HG02588 (cell line): ENCODE data around the gene TNPO3.
"Not testable (repeated sequence)": the region's sequence is repeated elsewhere in the genome, so short reads cannot be mapped to it uniquely, and the experiment has no call there.

ENCODE experiments used
- ATAC-seq: cut with Tn5 transposase; IDR thresholded peaks from one replicate; pipeline ENCODE4 v1.9.1; 2021; ENCODE audit warnings: mild to moderate bottlenecking, moderate library complexity; ENCODE audit not compliant: unreplicated experiment

Gene TNPO3

DNA sequence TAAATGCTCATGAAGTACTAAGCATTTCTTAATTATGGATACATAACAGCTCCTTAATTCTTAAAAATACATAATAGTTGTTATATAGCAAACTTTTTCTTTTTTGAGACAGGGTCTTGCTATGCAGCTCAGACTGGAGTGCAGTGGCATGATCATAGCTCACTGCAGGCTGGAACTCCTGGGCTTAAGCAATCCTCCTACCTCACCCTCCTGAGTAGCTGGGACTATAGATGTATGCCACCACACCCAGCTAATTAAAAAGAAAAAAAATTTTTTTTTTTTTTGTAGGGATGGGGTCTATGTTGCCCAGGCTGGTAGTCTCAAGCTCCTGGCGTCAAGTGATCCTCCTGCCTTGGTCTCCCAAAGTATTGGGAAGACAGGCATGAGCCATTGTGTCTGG is 86.3 kb downstream of the TNPO3 start:
- no peak for ATAC-seq

DNA sequence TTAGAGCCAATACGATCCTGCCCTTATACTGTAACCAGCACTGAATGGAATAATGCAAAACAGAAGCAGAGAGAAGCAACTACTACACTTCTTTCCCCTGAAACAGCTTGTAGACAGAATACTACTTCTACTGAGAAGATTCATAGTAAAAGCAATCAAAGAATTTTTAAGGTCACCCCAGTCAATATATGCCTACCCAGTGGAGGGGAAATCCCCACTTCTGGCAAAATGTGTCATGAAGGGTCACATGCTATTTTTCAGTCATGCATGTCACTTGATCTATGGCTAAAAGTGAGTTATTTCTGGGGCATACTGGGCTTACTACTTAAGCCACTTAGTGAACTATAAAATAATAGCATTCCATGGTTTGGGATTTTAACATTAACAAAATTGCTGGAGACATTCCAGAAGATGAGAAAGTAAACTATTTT is 91.6 kb downstream of the TNPO3 start:
- peak; percentile 79 for ATAC-seq

DNA sequence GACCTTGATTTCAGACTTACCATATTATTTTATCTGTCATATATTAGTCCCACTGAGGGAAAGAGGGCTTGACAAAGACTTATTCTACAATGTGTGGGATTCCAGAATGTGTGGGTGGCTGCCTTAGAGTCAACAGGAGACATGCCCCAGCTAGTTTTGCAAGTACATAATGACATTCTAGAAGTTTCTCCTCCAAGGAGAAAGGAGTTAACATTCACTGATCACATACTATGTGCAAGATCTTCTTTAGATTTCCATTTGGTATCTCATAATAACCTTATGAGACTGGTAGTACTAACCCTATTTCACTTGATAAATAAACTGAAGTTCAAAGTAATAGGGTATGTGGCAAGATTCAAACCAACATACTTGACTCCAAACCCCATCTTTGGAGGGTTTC is 92.0 kb downstream of the TNPO3 start:
- peak; percentile 22 for ATAC-seq

DNA sequence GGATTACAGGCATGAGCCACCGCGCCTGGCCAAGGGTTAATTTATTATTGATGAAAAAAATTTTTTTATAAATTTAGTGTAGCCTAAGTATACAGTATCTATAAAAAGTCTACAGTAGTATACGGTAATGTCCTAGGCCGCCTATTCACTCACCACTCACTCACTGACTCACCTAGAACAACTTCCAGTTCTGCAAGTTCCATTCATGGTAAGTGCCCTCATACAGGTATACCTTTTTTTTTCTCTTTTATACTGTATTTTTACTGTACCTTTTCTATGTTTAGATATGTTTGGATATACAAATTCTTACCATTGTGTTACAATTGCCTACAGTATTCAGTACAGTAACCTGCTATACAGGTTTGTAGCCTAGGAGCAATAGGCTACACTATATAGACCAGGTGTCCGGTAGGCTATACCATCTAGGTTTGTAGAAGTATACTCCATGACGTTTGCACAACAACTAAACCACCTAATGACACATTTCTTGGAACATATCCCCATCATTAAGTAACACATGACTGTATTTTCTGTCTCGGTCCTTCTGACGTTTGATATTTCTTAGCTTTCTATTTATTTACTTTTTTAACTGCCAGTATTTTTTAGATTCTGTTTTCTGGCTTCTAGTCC is 93.8 kb downstream of the TNPO3 start:
- ATAC-seq: no peak

DNA sequence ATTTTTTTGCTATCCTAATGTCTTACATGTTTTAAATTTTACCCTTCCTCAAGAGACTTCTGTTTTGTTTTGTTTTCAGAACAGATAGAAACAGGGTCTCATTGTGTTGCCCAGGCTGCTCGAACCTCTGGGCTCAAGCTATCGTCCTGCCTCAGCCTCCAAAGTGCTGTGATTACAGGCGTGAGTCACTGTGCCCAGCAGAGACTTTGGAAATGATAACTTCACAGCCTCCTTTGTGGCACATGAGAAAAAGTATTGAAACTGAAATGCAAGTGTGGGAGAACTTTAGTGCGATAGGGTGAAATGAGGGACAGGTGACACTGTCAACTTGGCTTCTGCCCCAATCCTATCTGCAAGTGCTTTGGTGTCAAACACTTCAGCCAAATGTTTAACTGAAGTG is 95.6 kb downstream of the TNPO3 start:
- ATAC-seq: no peak

DNA sequence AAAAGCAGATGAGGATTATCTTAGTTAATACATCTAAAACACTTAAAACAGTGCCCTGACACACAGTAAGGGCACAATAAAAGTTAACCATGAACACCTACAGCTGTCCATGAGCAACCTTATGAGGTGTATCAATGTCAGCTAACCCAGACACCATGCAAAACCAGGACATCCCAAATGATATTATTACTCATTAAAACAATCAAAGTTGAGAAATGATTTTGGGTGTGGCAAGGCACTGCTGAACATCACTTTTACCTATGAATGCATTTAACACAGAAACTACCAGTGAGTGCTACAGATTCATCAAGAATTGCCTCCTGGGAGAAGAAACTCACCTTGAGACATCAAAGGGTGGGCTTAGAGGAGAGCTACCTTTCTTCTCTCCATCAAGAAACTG is 98.9 kb downstream of the TNPO3 start:
- no peak for ATAC-seq

DNA sequence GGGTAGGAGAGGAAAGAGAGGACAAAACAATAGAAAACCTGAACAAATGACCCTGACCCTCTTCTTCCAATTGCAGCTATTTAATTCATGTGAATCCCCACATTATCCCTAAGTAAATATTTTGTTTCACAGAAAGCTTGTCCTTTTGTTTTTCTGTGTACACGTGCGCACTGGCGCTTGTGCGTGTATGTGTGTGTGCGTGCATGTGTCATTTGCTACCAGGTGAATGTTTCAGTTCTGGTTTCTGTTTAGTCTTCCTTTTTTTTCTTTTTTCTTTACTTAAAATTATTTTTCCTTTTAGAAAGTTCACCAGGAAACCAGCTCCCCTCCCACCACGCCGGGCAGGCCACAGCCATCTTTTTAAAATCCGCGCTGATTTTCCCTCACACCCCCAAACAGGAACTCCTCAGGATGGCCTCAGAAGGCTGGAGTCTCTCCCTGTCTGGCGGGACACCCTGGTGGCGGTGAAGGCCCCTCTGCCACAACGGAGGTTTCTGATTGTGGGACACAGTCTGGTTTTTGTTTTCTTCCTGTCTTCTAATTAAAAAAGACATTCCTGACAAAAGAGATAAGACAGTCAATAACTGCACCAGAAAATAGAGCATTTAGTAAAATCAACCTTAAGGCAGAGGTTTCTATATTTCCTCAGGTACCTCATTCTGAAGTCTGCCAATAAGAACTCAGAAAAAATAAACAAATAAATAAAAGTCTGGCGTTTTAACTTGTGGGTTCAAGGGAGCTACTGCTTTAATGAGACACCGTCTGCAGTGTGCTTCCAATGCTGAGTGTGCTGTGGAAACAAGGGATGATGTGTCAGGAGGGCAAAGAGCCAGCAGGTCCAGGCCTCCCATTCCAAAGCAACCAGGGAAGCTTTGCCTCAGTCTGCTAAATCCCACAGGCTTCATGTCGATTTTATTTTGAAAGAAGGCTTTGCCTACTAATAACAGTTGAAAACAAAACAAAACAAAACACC is 99.8 kb downstream of the TNPO3 start:
- ATAC-seq: no peak

DNA sequence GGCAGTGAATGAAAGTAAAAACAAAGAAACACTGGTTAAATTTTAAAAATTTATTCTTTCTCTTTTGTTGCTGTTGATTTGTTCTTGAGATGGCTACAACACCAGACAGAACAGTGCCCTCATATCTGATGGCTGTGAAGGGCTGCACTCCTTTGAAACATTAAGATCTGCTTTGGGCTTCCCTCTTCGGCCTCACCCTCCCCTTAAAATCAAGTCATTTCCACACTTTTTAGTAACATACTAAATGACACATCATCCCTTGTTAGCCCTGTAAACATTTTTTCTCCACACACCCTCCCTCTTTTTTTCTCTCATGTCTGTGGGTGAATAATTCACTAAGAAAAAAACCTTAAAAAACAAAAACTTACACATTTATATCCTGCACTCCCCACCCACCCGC is 100.8 kb downstream of the TNPO3 start:
- ATAC-seq: no peak

DNA sequence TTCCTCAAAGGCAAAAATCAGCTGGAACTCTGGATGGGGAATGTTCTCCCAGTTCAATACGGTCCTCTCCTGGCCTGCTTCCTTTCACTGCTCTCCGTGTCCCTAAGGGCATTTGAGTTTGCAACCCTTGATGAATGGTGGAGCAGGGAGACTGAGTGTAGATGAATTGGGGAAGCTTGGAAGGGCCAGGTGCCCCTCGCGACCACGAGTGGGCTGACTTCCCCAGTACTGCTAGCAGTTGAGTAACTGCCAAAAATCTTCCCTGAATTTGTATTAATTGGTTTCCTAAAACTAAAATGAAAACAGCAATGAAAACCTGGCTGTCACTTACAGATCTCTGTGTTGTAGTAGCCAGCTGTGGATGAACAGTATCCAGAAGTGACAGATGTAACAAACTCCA is 103.6 kb downstream of the TNPO3 start:
- no peak for ATAC-seq

DNA sequence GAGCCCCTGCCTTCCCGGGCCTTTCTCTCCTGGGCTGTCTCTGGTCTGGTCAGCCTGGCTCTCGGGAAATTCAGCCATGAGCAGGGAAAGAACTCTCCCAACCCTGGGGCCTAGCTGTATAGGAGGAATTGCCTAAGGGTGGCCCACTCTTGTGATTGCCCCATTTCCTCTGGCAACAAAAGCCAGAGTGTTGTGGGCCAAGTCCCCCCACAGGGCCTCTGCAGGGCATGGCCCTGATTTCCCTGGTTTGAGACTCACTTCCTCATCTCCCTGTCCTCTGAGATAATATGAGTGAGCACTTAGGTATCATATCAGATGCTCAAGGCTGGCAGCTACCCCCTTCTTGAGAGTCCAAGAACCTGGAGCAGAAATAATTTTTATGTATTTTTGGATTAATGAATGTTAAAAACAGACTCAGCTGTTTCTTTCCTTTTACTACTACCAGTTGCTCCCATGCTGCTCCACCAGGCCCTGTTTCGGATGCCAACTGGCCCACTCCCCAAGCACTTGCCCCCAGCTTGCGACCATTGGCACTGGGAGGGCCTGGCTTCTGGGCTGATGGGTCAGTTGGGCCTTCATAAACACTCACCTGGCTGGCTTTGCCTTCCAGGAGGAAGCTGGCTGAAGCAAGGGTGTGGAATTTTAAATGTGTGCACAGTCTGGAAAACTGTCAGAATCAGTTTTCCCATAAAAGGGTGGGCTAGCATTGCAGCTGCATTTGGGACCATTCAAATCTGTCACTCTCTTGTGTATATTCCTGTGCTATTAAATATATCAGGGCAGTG is 105.7 kb downstream of the TNPO3 start:
- ATAC-seq: no peak

DNA sequence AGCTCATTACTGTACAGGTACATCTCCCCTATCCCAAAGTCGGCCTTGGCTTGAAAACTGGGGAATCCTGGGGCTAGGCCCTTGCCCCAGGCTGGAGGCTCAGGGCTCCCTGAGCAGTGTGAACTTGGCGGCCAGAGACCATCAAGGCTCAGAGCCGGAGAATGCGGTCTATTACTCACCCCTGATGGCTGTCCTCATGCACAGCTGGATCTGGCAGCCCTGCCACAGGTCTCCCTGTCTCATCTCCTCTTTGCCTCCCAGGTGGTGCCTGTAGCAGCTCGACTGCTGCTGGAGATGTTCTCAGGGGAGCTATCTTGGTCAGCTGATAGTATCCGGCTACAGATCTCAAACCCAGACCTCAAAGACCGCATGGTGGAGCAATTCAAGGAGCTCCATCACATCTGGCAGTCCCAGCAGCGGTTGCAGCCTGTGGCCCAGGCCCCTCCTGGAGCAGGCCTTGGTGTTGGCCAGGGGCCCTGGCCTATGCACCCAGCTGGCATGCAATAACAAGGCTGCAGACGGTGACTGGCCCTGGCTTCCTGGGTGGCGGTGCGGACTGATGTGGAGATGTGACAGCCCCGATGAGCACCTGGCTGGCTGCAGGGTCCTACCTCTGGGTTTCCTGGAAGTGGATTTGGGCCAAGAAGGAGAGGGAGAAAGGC is 106.5 kb downstream of the TNPO3 start:
- no peak for ATAC-seq

DNA sequence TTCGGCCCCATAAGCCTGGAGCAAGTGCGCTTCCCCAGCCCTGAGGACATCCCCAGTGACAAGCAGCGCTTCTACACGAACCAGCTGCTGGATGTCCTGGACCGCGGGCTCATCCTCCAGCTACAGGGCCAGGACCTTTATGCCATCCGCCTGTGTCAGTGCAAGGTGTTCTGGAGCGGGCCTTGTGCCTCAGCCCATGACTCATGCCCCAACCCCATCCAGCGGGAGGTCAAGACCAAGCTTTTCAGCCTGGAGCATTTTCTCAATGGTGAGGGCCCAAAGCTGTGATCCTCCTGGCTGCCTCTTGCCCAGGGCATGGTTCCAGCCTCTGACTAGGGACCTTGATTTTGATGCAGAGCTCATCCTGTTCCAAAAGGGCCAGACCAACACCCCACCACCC is 107.1 kb downstream of the TNPO3 start:
- ATAC-seq: no peak

DNA sequence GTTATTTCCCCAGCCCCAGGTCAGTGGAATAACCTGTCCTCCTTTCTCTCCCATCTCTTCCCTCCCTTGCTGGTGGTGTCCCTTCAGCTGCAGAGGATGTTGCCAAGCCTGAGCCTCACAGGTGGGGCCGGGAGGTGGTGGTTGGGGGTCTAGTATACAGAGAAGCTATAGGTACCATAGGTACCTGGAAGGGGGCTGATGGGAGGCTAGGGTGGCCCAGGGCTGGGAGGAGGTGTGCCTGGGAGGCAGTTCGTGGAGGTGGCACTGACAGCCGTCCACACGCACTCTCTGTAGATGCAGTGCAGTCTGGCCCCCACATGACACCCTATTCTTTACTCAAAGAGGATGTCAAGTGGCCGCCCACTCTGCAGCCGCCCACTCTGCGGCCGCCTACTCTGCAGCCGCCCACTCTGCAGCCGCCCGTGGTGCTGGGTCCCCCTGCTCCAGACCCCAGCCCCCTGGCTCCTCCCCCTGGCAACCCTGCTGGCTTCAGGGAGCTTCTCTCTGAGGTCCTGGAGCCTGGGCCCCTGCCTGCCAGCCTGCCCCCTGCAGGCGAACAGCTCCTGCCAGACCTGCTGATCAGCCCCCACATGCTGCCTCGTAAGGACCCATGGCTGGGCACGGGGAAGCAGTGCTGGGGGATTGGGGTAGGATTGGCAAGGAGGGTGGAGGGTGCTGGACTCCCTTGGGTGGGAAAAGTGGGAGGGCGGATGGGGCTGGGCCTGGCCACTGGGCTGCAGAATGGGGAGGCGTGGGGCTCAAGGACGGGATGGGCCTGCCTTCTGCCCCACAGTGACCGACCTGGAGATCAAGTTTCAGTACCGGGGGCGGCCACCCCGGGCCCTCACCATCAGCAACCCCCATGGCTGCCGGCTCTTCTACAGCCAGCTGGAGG is 107.7 kb downstream of the TNPO3 start:
- no peak for ATAC-seq

DNA sequence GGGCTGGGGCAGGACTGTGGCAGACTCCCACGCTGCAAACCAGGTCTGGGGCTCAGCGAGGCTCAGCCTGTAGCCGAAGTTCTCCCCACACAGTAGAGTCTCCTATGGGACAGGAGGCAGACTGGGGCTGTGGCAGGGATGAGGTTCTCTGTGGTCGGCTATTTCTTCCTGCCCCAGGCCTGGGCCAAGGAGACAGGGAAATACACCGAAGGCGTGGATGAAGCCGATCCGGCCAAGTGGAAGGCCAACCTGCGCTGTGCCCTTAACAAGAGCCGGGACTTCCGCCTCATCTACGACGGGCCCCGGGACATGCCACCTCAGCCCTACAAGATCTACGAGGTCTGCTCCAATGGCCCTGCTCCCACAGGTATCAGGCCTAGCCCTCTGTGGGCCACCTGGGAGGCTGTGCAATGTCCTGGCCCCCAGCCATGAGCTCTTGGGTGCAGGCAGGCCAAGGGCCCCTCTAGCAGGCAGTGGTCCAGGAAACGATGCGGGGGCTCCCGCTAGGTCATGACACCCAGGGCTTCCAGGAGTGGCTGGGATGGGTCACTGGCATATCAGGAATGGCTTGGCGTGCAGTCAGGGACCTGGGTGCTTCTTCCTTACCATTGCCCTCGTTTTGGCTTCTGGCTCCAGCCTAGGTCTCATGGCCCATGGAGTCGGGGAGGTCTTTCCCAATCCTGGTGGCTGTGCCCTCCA is 109.1 kb downstream of the TNPO3 start:
- ATAC-seq: no peak

DNA sequence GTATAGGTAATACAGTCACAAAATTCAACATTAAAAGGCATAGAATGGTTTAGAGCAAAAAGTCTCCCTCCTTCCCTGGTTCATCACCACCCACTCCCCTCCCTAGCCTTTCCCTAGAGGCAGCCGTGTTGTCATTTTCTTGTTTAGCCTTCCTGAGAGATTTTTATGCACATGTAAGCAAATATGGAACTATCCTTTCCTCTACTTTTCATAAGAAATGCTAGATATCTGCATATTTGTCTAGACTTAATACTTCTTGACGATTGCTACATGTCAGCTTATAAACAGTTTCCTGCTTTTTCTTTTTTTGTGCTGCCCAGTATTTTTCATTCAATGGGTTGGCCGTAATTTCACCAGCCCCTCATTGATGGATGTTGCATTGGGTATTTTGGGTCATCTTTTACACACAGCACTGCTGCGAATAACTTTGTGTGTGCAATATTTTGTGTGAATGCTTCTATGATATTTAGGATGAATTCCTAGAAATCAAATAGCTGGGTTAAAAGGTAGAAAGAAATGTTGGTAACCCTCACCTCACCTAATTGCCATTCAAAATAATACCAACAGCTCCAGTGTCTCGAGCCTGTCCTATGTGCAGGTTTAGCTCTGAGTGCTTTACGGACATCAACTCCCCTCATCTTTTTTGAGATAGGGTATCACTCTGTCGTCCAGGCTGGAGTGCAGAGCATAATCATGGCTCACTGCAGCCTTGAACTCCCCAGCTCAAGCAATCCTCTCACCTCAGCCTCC is 110.2 kb downstream of the TNPO3 start:
- ATAC-seq: no peak

DNA sequence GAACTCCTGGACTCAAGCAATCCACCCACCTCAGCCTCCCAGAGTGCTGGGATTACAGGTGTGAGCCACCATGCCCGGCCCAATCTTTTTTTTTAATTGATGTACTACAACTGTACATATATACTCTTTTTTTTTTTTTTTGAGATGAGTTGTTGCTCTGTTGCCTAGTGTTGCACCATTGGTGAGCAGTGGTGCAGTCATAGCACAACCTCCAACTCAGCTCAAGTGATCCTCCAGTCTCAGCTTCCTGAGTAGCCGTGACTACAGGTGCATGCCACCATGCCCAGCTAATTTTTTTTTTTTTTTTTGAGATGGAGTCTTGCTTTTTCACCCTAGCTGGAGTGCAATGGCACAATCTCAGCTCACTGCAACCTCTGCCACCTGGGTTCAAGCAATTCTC is 111.7 kb downstream of the TNPO3 start:
- not testable (repeated sequence) for ATAC-seq

DNA sequence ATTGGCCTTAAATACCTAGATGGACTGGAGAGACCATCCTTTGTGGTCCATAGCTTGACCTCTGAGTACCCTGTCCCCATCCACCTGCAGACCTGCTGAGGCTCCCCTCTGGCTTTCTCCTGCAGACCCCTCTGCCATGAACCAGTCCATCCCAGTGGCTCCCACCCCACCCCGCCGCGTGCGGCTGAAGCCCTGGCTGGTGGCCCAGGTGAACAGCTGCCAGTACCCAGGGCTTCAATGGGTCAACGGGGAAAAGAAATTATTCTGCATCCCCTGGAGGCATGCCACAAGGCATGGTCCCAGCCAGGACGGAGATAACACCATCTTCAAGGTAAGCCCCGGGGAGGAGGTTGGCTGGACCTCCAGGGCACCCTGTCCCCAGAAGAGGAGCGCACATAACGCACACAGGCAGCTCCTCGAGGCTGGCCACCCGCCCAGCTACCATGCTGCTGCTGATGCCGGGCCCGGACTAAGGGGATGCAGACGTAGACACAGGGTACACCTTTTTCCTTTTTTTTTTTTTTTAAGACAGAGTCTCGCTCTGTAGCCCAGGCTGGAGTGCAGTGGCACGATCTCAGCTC is 112.9 kb downstream of the TNPO3 start:
- ATAC-seq: no peak

DNA sequence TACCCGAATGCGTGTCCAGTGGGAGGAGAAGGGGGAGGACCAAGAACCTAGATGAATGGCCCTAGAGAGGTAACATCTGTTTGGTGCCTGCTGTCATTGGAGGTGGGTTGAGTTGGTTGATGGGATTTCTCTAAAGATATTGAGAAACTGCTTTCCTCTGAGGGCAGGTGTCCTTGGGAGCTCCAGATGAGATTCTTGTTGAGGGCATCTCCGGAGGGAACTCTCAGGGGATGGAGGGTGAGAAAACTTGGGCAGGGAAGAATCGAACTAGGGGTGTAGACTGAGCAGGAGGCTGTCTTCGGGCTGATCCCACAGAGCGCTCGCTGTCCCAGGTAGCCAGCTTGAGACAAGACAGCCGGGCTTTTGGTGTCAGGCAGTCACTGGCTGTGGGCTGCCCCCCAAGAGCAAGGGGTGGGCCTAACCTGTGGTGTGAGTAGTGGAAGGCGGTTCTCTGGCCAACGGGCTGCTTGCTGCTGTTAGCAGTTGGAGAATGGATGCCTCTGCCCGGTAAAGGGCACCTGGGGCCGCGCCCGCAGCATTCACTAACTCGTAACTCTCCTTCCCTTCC is 113.5 kb downstream of the TNPO3 start:
- ATAC-seq: no peak
